ENCODE results near the gene BBS9.

Gene BBS9

DNA sequence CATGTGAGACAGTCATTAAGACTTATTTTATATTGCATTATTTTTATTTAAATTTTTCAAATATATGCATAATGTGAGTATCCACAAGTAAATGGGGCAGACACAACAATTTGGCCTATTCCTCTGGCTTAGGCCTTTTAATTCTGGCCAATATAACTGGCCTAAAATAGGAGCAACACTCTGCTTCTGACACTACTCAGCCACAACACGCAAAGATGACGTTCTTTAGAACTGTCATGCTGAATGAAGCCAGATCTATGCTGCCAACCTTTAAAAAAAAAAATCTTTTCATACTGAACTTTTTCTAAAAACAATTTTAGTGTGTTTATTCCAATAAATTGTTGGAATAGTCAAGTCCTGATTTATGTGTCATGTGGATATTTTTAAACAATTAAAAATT lies 421.0 kb downstream of the BBS9 start:
- no peak overlapping the region for H3K27ac ChIP-seq
- CTCF ChIA-PET, result no interaction called here
- DNase-seq (ENCODE audit: low spot score), result no peak
- POLR2A ChIA-PET (ENCODE audit: low non-redundant PET), result no interaction called here
- TF ChIP-seq, protein P1, sequence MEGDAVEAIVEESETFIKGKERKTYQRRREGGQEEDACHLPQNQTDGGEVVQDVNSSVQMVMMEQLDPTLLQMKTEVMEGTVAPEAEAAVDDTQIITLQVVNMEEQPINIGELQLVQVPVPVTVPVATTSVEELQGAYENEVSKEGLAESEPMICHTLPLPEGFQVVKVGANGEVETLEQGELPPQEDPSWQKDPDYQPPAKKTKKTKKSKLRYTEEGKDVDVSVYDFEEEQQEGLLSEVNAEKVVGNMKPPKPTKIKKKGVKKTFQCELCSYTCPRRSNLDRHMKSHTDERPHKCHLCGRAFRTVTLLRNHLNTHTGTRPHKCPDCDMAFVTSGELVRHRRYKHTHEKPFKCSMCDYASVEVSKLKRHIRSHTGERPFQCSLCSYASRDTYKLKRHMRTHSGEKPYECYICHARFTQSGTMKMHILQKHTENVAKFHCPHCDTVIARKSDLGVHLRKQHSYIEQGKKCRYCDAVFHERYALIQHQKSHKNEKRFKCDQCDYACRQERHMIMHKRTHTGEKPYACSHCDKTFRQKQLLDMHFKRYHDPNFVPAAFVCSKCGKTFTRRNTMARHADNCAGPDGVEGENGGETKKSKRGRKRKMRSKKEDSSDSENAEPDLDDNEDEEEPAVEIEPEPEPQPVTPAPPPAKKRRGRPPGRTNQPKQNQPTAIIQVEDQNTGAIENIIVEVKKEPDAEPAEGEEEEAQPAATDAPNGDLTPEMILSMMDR (conservative IDR thresholded peaks at IDR 0.05; ENCODE audit: low read depth), result no peak

DNA sequence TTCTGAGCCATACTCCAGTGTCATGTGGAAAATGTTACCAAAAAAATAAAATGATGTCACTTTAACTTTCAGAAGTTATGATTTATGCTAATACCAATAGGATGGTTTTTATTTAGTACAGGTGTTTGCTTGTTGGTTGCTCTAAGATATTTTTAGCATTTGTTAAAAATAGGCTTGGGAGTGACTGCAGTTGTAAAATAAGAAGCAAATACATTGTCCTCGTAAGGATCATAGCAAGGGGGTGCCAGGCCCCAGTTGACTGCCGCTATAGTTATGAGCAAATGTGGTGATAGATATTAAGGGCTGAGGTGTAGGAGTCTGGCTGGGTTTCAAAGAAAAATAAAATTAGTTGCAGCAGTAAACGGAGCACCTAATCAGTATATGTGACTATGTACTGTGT lies 421.6 kb downstream of the BBS9 start:
- DNase-seq (ENCODE audit: low spot score), result no peak
- TF ChIP-seq, protein P1 (conservative IDR thresholded peaks at IDR 0.05; ENCODE audit: low read depth), result no peak
- ChIA-PET CTCF (no interaction called here), POLR2A (ENCODE audit: low non-redundant PET) (no interaction called here)
- H3K27ac ChIP-seq, result no peak overlapping the region

DNA sequence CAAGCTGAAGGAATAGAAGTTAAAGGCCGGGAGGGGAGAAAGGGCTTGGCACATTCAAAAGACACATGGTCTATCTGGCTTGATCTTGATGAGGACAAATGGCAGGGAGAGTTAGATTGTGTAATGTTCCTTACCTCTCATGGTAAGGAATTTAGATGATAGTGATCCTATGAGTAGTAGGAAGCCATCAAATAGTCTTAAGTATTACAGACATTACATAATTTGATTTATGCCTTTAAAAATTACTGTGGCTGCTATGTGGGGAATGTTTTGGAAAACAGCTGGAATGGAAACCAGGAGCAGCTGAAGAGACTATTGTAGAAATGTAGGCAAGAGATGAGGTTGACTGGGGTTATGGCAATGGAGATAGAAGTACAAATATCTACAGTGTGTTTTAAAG lies 424.7 kb downstream of the BBS9 start:
- DNase-seq (ENCODE audit: low spot score), result no peak
- H3K27ac ChIP-seq, result no peak overlapping the region
- TF ChIP-seq, protein P1 (conservative IDR thresholded peaks at IDR 0.05; ENCODE audit: low read depth), result no peak
- CTCF ChIA-PET, result interaction anchor here (0.5 kb wide), 1 partner anchor 171 kb away, joined by 4 read pairs; no protein-coding TSS in a partner anchor
- POLR2A ChIA-PET (ENCODE audit: low non-redundant PET), result no interaction called here

DNA sequence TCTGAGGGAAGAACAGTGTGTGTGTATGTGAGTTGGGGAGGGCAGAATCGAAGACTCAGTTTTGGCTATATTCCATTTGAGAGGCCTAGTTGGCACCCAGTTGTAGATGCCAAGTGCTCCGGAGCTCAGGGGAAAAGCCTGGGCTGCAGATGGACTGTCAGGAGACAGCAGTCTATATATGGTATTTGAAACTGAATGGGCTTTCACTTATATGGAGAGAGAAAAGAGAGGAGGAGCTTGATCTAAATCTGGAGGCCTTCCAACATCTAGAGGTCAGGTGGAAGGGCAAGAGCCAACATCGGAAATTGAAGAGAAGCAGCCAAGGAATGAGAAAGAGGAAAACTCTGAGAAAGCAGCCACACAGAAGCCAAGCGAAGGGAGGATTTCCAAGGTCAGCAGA lies 425.2 kb downstream of the BBS9 start:
- POLR2A ChIA-PET (ENCODE audit: low non-redundant PET), result no interaction called here
- H3K27ac ChIP-seq, result no peak overlapping the region
- CTCF ChIA-PET, result no interaction called here
- DNase-seq (ENCODE audit: low spot score), result no peak
- TF ChIP-seq, protein P1 (conservative IDR thresholded peaks at IDR 0.05; ENCODE audit: low read depth), result no peak

DNA sequence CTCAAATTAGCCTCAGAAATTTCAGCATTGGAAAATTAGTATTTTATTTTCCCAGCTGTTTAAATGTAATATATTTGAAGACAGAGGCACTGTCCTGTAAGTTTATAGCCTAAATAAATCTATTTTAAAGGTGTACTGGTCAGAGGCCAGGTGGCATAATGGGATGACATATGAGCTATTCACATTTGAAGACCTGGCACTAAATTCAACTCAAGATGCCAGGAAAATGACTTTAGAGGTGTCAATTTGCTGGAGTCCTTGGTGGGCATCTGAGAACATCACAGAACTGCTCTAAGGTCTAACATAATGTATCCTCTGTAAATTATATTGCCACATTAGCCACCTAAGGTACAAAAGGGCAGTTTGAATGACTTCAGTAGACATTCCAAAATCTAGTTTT lies 427.1 kb downstream of the BBS9 start:
- H3K27ac ChIP-seq, result no peak overlapping the region
- no peak for DNase-seq (ENCODE audit: low spot score)
- ChIA-PET POLR2A (ENCODE audit: low non-redundant PET) (no interaction called here), CTCF (interaction anchor here (0.6 kb wide), 1 partner anchor 333 kb away, joined by 7 read pairs; no protein-coding TSS in a partner anchor)
- TF ChIP-seq, protein P1 (conservative IDR thresholded peaks at IDR 0.05; ENCODE audit: low read depth), result no peak

DNA sequence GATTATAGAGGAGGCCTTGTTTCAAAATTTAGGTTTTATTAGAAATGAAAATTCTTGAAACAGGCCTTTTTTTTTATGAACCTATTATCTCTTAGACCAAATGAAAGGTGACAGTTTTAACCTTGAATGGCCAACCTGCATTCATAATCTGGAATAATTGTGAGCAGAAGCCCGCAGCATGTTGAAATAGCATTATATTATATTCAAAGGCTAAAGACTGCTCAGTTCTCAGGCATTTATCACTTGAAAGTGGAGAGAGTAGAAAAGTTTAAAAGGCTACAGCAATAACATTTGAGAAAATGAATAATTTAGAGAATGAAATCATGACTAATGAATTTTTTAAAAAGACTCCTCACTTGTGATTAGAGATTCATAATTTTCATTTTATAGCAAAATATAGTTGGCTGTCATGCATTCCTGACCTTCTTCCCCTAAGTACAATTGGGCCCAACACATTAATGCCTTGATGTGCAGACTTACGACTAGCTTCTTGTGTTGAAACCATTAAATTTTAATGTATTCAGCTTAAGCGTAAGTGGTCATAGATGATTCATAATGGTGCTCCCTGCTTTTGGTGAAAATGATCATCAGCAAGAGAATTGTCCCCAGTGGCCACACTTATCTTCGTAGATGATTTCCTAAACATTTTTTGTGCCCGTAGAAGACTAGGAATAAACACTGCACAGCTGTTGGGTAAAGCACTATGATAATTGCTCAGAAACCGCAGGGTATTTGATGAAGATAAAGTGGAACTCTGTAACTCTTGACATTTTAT lies 429.4 kb downstream of the BBS9 start:
- ChIA-PET POLR2A (ENCODE audit: low non-redundant PET) (no interaction called here), CTCF (interaction anchor here (0.6 kb wide), 1 partner anchor 38 kb away, joined by 3 read pairs; no protein-coding TSS in a partner anchor)
- TF ChIP-seq, protein P1 (conservative IDR thresholded peaks at IDR 0.05; ENCODE audit: low read depth), result no peak
- no peak for DNase-seq (ENCODE audit: low spot score)
- no peak overlapping the region for H3K27ac ChIP-seq
